Bronchial epithelial cell (primary cell): ENCODE results near the gene RGL3. TPM values are rescaled to one million over a fixed set of nuclear protein-coding genes. Genes with fewer than 3 reads are reported as not detected.

Experiments used
- DNase-seq: peaks from one replicate; pipeline ENCODE4 v3.0.0-alpha.2; 2010; ENCODE audit warnings: low read depth
- FAIRE-seq: peaks from 2 replicates; lab custom pipeline; 2011; peaks lifted over from hg19 to GRCh38; lab: Jason Lieb, UNC
- H3K27me3 ChIP-seq: 2 replicates; pipeline ENCODE4 v1.5.1; 2011; ENCODE audit warnings: low read length; ENCODE audit not compliant: control insufficient read depth, insufficient read depth
- H3K36me3 ChIP-seq: 2 replicates; pipeline ENCODE4 v1.5.1; 2011; ENCODE audit warnings: low read length; ENCODE audit not compliant: control insufficient read depth, insufficient read depth
- H3K4me3 ChIP-seq: 2 replicates; pipeline ENCODE4 v1.5.1; 2011; ENCODE audit warnings: mild to moderate bottlenecking, low read depth, low read length, control low read depth
- total RNA-seq: library from RNA; depleted of rRNA; stranded (reverse); fragments of >200 nt; gene quantifications from 2 replicates; pipeline ENCODE4 v1.2.1, GENCODE V29; 2014
- TF ChIP-seq, protein P1 (sequence below): IDR thresholded peaks from 2 replicates; pipeline ENCODE4 v1.5.1; 2011; ENCODE audit warnings: mild to moderate bottlenecking, moderate library complexity, low read length, control low read depth, inconsistent platforms; ENCODE audit not compliant: insufficient read depth, severe bottlenecking

The RGL3 gene
- total RNA-seq, 1 donor from 2014 or later: 0.26 TPM

DNA sequence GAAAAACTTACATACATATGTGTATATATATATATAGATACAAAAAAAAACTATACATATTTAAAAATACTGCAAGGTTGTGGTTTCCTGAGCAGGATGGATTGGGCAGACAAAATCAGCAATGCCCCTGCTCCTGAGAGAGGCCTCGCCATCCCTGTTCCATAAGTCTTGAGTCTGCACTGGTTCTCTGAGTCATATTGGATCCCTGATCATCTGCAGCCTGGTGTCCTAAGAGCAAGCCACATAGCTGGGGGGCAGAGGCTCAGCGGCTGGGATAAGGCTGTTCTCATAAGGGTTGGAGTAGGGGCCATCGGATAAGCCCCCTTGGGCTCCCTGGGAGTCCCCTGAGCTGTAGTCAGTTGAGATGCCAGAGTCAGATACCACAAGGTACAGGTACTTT, 41.4 kb downstream of the RGL3 start:
- TF ChIP-seq, protein P1, sequence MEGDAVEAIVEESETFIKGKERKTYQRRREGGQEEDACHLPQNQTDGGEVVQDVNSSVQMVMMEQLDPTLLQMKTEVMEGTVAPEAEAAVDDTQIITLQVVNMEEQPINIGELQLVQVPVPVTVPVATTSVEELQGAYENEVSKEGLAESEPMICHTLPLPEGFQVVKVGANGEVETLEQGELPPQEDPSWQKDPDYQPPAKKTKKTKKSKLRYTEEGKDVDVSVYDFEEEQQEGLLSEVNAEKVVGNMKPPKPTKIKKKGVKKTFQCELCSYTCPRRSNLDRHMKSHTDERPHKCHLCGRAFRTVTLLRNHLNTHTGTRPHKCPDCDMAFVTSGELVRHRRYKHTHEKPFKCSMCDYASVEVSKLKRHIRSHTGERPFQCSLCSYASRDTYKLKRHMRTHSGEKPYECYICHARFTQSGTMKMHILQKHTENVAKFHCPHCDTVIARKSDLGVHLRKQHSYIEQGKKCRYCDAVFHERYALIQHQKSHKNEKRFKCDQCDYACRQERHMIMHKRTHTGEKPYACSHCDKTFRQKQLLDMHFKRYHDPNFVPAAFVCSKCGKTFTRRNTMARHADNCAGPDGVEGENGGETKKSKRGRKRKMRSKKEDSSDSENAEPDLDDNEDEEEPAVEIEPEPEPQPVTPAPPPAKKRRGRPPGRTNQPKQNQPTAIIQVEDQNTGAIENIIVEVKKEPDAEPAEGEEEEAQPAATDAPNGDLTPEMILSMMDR: no peak
- FAIRE-seq: no peak
- Histone ChIP-seq H3K27me3 (no peaks in the 10 kb centered on the region), H3K4me3 (no peak overlapping the region), H3K36me3 (no peaks in the 10 kb centered on the region)
- peak; percentile 21 for DNase-seq

DNA sequence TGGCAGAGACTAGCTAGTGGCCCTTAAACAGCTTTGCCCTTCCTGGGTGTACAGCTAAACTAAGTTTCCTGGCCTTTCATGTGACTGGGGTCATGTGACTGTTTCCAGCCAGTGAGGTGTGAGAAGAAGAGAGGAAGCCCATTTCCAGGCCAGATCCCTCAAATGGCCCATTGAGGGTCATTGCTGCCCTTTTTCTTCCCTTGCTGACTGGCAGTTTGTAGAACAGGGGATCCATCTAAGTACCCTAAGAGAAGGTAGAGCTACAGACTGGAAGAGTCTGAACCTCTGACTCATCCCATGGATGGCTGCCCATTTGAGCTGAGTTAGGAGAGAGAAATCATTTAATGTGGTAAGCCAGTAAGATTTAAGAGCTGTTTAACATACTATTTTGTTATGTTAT, 41.9 kb downstream of the RGL3 start:
- TF ChIP-seq, protein P1: no peak
- no peak overlapping the region for H3K4me3 ChIP-seq
- FAIRE-seq (no peak), DNase-seq (peak; percentile 77)
- H3K36me3 ChIP-seq: no peaks in the 10 kb centered on the region
- H3K27me3 ChIP-seq: no peaks in the 10 kb centered on the region

DNA sequence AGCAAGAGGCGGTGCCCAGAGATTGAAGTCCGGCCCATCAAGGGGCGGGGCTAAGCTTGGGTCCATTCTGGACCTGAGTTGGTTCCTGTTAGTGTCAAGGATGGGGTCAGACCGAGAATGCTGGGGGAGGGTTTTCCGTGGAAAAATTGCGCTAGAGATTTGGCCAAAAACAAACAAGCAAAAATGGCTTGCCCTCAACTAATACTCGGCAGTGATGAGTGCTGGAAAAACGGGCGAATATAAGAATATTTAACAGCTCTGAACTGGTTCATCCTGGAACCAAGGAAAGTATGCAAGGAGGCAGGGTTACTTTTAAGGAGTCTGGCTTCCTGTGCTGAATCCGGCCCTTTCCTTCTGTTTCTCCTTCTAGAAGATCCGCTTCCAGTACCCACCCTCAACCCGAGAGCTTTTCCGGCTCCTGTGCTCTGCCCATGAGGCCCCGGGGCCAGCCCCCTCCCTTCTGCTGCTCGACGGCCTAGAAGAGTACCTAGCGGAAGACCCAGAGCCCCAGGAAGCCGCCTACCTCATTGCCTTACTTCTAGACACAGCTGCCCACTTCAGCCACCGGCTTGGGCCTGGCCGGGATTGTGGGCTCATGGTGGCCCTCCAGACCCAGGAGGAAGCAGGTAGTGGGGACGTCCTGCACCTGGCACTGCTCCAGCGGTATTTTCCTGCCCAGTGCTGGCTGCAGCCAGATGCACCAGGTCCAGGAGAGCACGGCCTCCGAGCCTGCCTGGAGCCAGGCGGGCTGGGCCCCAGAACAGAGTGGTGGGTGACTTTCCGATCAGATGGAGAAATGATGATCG, 43.8 kb downstream of the RGL3 start:
- H3K36me3 ChIP-seq: no peaks in the 10 kb centered on the region
- no peaks in the 10 kb centered on the region for H3K27me3 ChIP-seq
- DNase-seq (no peak), FAIRE-seq (no peak)
- TF ChIP-seq, protein P1: no peak
- H3K4me3 ChIP-seq: peak overlapping the region; percentile 39

DNA sequence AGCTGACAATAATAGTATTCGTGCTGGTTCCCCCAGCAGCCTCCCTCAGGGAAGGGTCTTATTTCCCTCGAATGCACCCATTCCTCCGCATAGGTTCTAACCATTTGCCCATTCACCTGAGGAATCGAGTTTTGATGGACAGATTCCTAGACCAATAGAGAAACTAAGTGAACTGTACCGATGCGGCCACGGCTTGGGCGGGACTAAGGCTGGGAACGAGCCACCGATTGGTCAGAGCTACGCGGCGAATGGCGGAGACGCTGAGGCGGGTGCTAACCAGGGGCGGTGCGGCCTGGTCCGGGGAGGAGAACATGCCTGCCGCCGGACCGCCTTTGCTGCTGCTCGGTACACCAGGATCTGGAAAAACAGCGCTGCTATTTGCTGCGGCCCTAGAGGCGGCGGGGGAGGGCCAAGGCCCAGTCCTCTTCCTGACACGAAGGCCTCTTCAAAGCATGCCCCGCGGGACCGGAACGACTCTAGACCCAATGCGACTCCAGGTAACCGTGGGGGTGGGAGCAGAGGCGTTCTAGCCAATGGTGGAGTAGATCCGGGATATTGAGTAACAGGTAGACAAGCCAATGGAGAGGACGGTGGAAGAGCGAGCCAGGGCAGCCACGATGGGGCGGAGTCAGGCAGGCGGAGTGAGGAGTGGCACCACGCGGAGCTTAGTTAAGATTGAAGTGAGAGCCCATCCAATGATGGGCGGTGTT, 44.5 kb downstream of the RGL3 start, which contains the start of gene SWSAP1:
Gene SWSAP1, plus strand, starts transcription at position 234 of the 710 bp plus-strand sequence. Its CDS starts 15 bp downstream, at position 249.
- TF ChIP-seq, protein P1: no peak
- peak within 1 kb of the TSS; percentile 61 for H3K4me3 ChIP-seq
- no peaks in the 10 kb centered on the region for H3K27me3 ChIP-seq
- DNase-seq: peak; percentile 98
- no peaks in the 10 kb centered on the region for H3K36me3 ChIP-seq
- peak; percentile 64 for FAIRE-seq

DNA sequence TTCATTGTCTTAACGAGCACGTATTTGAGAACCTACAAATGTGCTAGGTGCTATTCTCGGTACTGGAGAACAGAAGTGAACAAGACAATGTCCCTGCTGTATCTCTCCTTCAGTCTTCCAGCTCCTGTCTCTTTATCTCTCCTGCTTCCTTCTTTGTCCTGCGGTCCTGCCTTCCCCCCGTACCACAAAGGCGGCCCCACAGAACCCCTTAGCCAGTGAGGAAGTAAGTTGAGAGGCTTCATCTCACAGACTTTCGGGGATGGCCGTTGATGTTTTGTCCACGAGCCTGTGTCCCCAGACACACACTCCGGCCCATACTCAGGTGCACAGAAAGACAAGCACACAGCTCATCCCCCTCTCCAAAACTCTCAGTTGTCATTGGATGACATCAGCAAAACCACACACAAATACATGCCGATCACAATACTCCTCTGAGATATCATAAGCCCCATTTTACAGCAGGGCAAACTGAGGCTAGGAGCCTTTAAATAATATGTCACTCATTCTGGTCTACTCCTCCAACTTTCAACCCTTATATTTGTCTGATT, 45.2 kb downstream of the RGL3 start:
- TF ChIP-seq, protein P1: no peak
- no peaks in the 10 kb centered on the region for H3K27me3 ChIP-seq
- no peak for DNase-seq
- H3K36me3 ChIP-seq: peaks cover 1% of the 10 kb centered on the region
- H3K4me3 ChIP-seq: peak overlapping the region; percentile 61
- no peak for FAIRE-seq
